Measurements from ENCODE around the gene MEIKIN.

DNA sequence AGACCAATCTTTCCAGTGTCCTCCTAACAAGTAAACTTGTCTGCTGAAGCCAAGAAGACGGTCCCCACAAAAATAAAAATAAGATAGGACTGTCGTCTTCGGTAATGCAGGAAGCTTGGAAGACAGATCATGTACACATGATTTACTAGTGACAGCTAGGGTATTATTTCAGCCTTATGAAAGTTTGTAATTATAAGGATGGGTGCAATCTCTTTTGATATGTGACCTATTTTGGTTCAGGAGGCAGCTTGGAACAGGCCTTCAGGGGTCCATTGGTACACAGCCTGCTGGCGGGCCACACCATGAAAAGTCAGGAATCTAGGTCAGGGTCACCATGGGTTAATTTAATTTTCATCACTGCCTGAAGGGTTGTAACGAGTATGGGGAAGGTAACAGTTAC is 13.7 kb upstream of the MEIKIN start:
- TF ChIP-seq, protein P1, sequence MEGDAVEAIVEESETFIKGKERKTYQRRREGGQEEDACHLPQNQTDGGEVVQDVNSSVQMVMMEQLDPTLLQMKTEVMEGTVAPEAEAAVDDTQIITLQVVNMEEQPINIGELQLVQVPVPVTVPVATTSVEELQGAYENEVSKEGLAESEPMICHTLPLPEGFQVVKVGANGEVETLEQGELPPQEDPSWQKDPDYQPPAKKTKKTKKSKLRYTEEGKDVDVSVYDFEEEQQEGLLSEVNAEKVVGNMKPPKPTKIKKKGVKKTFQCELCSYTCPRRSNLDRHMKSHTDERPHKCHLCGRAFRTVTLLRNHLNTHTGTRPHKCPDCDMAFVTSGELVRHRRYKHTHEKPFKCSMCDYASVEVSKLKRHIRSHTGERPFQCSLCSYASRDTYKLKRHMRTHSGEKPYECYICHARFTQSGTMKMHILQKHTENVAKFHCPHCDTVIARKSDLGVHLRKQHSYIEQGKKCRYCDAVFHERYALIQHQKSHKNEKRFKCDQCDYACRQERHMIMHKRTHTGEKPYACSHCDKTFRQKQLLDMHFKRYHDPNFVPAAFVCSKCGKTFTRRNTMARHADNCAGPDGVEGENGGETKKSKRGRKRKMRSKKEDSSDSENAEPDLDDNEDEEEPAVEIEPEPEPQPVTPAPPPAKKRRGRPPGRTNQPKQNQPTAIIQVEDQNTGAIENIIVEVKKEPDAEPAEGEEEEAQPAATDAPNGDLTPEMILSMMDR (IDR thresholded peaks at IDR 0.05; ENCODE audit: extremely low read depth in 1 of 2, insufficient read depth in 1 of 2, low read depth in 1 of 2, low read length in 2 of 2), result no peak
- no peak for TF ChIP-seq POLR2A (IDR thresholded peaks at IDR 0.05; ENCODE audit: low read depth, low read length)
- TF ChIP-seq EZH2 (IDR thresholded peaks at IDR 0.05; ENCODE audit: borderline replicate concordance, low read depth, low read length, severe bottlenecking), result no peak
- no peak for TF ChIP-seq POLR2AphosphoS5 (IDR thresholded peaks at IDR 0.05; ENCODE audit: insufficient read depth, low read depth, low read length)
- TF ChIP-seq, protein P2, sequence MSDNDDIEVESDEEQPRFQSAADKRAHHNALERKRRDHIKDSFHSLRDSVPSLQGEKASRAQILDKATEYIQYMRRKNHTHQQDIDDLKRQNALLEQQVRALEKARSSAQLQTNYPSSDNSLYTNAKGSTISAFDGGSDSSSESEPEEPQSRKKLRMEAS (IDR thresholded peaks at IDR 0.05; ENCODE audit: insufficient read depth, insufficient read length), result no peak
- TF ChIP-seq JUN (IDR thresholded peaks at IDR 0.05; ENCODE audit: borderline replicate concordance, insufficient read depth, insufficient read length, low read depth), result no peak
- TF ChIP-seq GATA2 (IDR thresholded peaks at IDR 0.05; ENCODE audit: insufficient read depth, insufficient read length, low read depth, low read length), result no peak
- no peak for TF ChIP-seq MYC (IDR thresholded peaks at IDR 0.05; ENCODE audit: low read depth, low read length)
- no peak for TF ChIP-seq FOS (IDR thresholded peaks at IDR 0.05; ENCODE audit: borderline replicate concordance, insufficient read depth, low read length)

Data from endothelial cell of umbilical vein (primary cell).